IPS-18c (cell line): ENCODE data around the gene EPHX1.
"Not testable (repeated sequence)": the region's sequence is repeated elsewhere in the genome, so short reads cannot be mapped to it uniquely, and the experiment has no call there.

Experiments
- H3K4me3 ChIP-seq: 2 replicates; pipeline ENCODE4 v1.7.0; 2013; ENCODE audit warnings: low read depth, mild to moderate bottlenecking, low read length, moderate library complexity; ENCODE audit not compliant: insufficient read depth
- H3K9me3 ChIP-seq: one replicate; pipeline ENCODE4 v1.6.1; 2013; ENCODE audit warnings: mild to moderate bottlenecking, low read length, moderate library complexity; ENCODE audit not compliant: control insufficient read depth, insufficient read depth

EPHX1 gene

GRCh38 chr1:225811622-225812487 is 1.9 kb downstream of the EPHX1 start:
- H3K4me3 ChIP-seq: peak overlapping the region; percentile 78
- H3K9me3 ChIP-seq: no peaks in the 10 kb centered on the region

GRCh38 chr1:225812488-225813213 is 2.7 kb downstream of the EPHX1 start:
- H3K9me3 ChIP-seq: no peaks in the 10 kb centered on the region
- no peak overlapping the region for H3K4me3 ChIP-seq

- H3K4me3 ChIP-seq: no peak overlapping the region
- H3K9me3 ChIP-seq: no peaks in the 10 kb centered on the region
Observed at GRCh38 chr1:225813214-225813964, 3.5 kb downstream of the EPHX1 start.

- Histone ChIP-seq H3K9me3 (no peaks in the 10 kb centered on the region), H3K4me3 (no peak overlapping the region)
Observed at GRCh38 chr1:225814381-225814780, 4.5 kb downstream of the EPHX1 start.

DNA sequence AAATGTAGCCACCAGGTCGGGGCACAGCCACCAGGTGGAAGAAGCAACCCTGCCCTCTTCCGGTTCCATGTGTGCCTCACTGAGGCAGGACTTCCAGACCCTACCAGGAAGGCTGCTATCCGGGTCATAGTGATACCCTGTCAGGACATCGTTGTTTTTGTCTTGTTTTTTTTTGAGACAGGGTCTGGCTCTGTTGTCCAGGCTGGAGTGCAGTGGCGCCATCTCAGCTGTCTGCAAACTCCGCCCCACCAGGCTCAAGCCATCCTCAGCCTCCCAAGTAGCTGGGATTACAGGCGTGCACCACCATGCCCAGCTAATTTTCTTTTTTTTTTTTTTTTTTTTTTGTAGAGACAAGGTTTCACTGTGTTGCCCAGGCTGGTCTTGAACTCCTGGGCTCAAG is 5.2 kb downstream of the EPHX1 start:
- not testable (repeated sequence) for H3K9me3 ChIP-seq, H3K4me3 ChIP-seq

DNA sequence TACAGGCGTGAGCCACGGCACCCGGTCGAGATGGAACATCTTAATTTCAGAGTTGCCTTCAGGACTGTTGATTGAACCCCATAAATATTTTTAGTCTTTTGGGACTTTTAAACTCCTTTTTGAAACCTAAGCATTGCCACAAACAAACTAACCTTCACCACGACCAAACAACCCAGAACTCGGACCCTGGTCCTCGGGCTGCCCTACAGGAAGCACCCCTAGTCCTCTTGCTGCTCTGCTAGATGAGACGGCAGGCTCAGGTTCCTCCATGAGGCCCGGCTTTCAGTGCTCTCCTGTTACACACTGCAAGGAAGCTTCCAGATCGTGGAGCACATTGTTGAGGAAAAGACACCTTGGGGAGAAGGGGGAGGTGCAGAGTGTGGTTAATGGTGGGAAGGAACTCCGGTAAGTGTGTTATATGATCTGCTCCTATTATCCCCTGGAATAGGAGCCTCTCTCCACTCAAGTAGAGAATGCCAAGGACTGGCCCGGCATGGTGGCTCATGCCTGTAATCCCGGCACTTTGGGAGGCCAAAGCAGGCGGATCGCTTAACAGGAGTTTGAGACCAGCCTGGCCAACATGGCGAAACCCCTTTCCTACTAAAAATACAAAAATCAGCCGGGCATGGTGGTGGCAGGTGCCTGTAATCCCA is 5.7 kb downstream of the EPHX1 start:
- no peak overlapping the region for H3K4me3 ChIP-seq

DNA sequence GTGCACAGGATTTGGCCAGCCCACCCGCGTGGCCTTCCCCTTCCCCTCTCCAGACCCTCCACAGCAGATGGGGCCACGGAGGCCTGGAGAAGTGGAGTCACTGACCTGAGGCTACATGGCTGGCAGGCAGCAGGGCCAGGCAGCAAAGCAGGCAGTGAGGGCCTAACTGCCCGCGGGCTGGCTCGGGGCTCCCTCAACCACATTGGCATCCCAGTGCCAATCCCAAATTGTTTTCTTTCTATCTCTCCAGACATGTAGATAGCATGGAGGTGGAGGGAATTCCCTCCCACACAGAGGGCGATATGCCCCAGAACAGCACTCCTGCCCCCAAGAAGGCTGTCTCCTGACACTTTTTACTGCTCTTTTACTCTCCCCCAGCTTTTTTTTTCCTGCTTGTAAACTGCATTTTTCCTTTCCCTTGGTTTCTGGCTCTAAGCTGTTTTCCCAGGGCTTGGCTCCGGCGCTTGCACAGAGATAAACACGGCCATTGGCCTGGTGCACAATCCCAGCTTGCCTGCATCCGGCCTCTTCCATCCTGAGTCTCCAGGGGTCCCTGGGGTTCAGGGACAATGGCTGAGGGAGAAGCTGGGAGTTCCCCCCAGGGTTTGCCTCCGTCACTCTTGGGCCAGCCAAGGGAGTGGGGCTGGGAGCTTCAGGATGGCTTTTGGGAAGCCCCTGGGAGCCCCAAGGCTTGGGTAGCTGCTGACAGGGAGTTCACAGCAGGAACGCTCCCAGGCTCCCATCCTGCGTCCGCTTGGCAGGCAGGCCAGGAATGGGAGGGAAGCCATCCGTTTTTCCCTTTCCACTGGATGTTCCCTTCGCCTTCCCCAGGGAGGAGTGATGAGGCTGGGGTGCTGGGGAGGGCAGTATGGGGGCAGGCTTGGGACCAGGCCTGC is 7.0 kb downstream of the EPHX1 start:
- Histone ChIP-seq H3K4me3 (peak overlapping the region; percentile 15; the same call in 1 of the 2 replicates), H3K9me3 (no peaks in the 10 kb centered on the region)

More for the DNA sequence above, 5.7 kb downstream of the EPHX1 start:
- H3K9me3 ChIP-seq: no peaks in the 10 kb centered on the region

- Histone ChIP-seq H3K9me3 (no peaks in the 10 kb centered on the region), H3K4me3 (peak overlapping the region; percentile 15; the same call in 1 of the 2 replicates)
Observed at GRCh38 chr1:225817611-225818061, 7.7 kb downstream of the EPHX1 start.

- Histone ChIP-seq H3K9me3 (no peaks in the 10 kb centered on the region), H3K4me3 (no peak overlapping the region)
Observed at GRCh38 chr1:225818229-225818628, 8.3 kb downstream of the EPHX1 start.

GRCh38 chr1:225819346-225820192 is 9.6 kb downstream of the EPHX1 start:
- no peaks in the 10 kb centered on the region for H3K9me3 ChIP-seq
- no peak overlapping the region for H3K4me3 ChIP-seq

DNA sequence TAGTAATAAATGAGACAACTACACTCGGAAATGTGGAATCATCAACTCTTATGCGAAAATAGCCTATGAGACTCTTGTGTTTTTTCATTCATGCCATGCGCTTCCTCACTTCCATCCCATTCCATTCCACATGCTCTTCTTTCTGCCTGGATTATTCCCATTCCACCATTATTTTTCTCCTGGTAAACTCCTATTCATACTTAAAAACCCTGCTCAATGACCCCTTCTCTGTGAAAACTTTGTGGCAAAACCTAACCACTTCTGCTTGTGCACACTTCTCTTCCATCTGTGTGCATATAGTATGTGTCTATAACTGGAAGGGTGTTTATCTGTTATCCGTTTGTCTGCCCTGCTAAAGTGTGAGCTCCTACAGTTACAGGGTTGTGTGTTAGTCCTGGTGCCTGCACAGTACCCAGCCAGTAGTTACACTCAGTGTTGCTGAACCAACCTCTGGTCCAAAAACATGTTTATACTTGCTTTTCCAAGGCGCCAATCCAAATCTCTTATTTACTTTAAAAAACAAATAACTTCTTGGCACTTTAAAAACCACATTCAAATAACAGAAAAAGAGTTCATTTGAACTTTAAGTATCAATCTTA is 10.7 kb downstream of the EPHX1 start:
- Histone ChIP-seq H3K9me3 (no peaks in the 10 kb centered on the region), H3K4me3 (no peak overlapping the region)

DNA sequence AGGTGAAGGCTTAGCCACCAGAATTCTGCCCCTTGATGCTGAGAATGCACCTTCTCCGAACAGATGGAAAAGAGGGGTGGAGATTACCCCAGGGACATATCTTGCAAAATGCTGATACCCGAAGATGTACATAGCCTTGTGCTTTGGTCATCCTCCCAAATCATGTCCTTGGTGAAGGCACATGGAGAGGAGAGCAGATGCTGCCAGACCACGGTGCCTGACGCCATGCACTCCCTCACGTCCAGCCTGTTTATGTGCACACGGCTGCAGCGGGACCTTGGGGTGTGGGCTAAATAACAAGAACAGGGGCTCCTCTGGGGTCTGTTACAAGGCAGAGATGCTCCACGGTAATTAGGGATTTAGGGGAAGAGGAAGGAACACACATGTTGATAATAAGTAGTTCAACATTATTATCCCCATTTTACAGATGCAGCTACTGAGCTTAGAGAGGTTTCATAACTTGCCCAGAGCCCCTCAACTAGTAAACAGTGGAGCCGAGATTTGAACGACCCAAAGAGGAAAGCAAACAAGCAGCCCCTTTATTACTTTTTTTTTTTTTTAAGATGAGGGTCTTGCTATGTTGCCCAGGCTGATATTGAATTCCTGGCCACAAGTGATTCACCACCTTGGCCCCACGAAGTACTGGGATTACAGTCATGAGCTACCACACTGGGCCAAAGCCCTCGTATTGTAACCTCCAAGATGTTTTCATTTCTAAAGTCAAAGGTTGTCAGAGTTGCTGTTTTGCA is 12.9 kb downstream of the EPHX1 start:
- H3K9me3 ChIP-seq: no peaks in the 10 kb centered on the region
- no peak overlapping the region for H3K4me3 ChIP-seq

- no peaks in the 10 kb centered on the region for H3K9me3 ChIP-seq
- H3K4me3 ChIP-seq: no peak overlapping the region
Observed at GRCh38 chr1:225823811-225824261, 13.9 kb downstream of the EPHX1 start.

- Histone ChIP-seq H3K9me3 (no peaks in the 10 kb centered on the region), H3K4me3 (no peak overlapping the region)
Observed at GRCh38 chr1:225824533-225824941, 14.6 kb downstream of the EPHX1 start.
